ENCODE results near the gene SSR1. TPM values are rescaled to one million over a fixed set of nuclear protein-coding genes. Genes with fewer than 3 reads are reported as not detected.

The SSR1 gene
- total RNA-seq, 2 donors from 2014 or later, result 145 to 167 TPM

GRCh38 chr6:7238900-7239589, 74.0 kb downstream of the SSR1 start:
- Histone ChIP-seq H3K9me3 (ENCODE audit: control insufficient read depth, low read length) (no peaks in the 10 kb centered on the region), H3K4me3 (ENCODE audit: low read length) (no peak overlapping the region), H3K27ac (ENCODE audit: low read depth, low read length) (no peak overlapping the region), H3K9ac (ENCODE audit: extremely low read depth, low read length, poor library complexity, severe bottlenecking) (no peak overlapping the region), H3K36me3 (ENCODE audit: control insufficient read depth, insufficient read depth, low read length) (peaks cover 40% of the 10 kb centered on the region), H3K4me1 (ENCODE audit: control insufficient read depth, insufficient read depth, low read length) (peaks cover 18% of the 10 kb centered on the region), H3K27me3 (ENCODE audit: control insufficient read depth, insufficient read depth, low read length, poor library complexity, severe bottlenecking) (no peaks in the 10 kb centered on the region)
- Mint-ChIP-seq H3K4me1 (peaks cover 33% of the 10 kb centered on the region), H3K4me3 (no peak overlapping the region), H3K36me3 (ENCODE audit: low read depth) (peaks cover 25% of the 10 kb centered on the region), H3K9me3 (no peaks in the 10 kb centered on the region), H3K27me3 (ENCODE audit: insufficient read depth) (no peaks in the 10 kb centered on the region), H3K27ac (no peak overlapping the region)
- TF ChIP-seq, protein P1, sequence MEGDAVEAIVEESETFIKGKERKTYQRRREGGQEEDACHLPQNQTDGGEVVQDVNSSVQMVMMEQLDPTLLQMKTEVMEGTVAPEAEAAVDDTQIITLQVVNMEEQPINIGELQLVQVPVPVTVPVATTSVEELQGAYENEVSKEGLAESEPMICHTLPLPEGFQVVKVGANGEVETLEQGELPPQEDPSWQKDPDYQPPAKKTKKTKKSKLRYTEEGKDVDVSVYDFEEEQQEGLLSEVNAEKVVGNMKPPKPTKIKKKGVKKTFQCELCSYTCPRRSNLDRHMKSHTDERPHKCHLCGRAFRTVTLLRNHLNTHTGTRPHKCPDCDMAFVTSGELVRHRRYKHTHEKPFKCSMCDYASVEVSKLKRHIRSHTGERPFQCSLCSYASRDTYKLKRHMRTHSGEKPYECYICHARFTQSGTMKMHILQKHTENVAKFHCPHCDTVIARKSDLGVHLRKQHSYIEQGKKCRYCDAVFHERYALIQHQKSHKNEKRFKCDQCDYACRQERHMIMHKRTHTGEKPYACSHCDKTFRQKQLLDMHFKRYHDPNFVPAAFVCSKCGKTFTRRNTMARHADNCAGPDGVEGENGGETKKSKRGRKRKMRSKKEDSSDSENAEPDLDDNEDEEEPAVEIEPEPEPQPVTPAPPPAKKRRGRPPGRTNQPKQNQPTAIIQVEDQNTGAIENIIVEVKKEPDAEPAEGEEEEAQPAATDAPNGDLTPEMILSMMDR (conservative IDR thresholded peaks at IDR 0.05), result peak; percentile 86
- WGBS, 2 experiments (ENCODE audit: insufficient coverage in 1 of 2, insufficient read length in 1 of 2), result 40 to 57% methylated on average over 6 to 10 of the region's 10 CpGs
- peak; percentile 96 for DNase-seq

- Mint-ChIP-seq H3K9me3 (no peaks in the 10 kb centered on the region), H3K27ac (no peak overlapping the region), H3K4me3 (no peak overlapping the region), H3K4me1 (peaks cover 31% of the 10 kb centered on the region), H3K36me3 (ENCODE audit: low read depth) (peaks cover 28% of the 10 kb centered on the region), H3K27me3 (ENCODE audit: insufficient read depth) (no peaks in the 10 kb centered on the region)
- DNase-seq, result no peak
- H3K27me3 ChIP-seq (ENCODE audit: control insufficient read depth, insufficient read depth, low read length, poor library complexity, severe bottlenecking), result no peaks in the 10 kb centered on the region
- peaks cover 45% of the 10 kb centered on the region for H3K36me3 ChIP-seq (ENCODE audit: control insufficient read depth, insufficient read depth, low read length)
- H3K4me1 ChIP-seq (ENCODE audit: control insufficient read depth, insufficient read depth, low read length), result peaks cover 18% of the 10 kb centered on the region
- no peak overlapping the region for H3K27ac ChIP-seq (ENCODE audit: low read depth, low read length)
- H3K9me3 ChIP-seq (ENCODE audit: control insufficient read depth, low read length), result no peaks in the 10 kb centered on the region
- no peak overlapping the region for H3K4me3 ChIP-seq (ENCODE audit: low read length)
- 75 to 87% methylated on average over 3 to 5 of the region's 5 CpGs for WGBS, 2 experiments (ENCODE audit: insufficient coverage in 1 of 2, insufficient read length in 1 of 2)
- TF ChIP-seq, protein P1 (conservative IDR thresholded peaks at IDR 0.05), result no peak
- no peak overlapping the region for H3K9ac ChIP-seq (ENCODE audit: extremely low read depth, low read length, poor library complexity, severe bottlenecking)
Measured at GRCh38 chr6:7238526-7238899, 74.5 kb downstream of the SSR1 start.

GRCh38 chr6:7237653-7238188, 75.3 kb downstream of the SSR1 start:
- Mint-ChIP-seq H3K36me3 (ENCODE audit: low read depth) (peaks cover 28% of the 10 kb centered on the region), H3K9me3 (no peaks in the 10 kb centered on the region), H3K4me3 (no peak overlapping the region), H3K4me1 (peaks cover 23% of the 10 kb centered on the region), H3K27me3 (ENCODE audit: insufficient read depth) (no peaks in the 10 kb centered on the region), H3K27ac (no peak overlapping the region)
- no peak overlapping the region for H3K4me3 ChIP-seq (ENCODE audit: low read length)
- DNase-seq, result peak; percentile 29
- no peak overlapping the region for H3K27ac ChIP-seq (ENCODE audit: low read depth, low read length)
- H3K4me1 ChIP-seq (ENCODE audit: control insufficient read depth, insufficient read depth, low read length), result peaks cover 14% of the 10 kb centered on the region
- no peak overlapping the region for H3K9ac ChIP-seq (ENCODE audit: extremely low read depth, low read length, poor library complexity, severe bottlenecking)
- no peaks in the 10 kb centered on the region for H3K27me3 ChIP-seq (ENCODE audit: control insufficient read depth, insufficient read depth, low read length, poor library complexity, severe bottlenecking)
- TF ChIP-seq, protein P1 (conservative IDR thresholded peaks at IDR 0.05), result no peak
- 95 to 99% methylated on average over 8 of the region's 8 CpGs for WGBS, 2 experiments (ENCODE audit: insufficient coverage in 1 of 2, insufficient read length in 1 of 2)
- H3K36me3 ChIP-seq (ENCODE audit: control insufficient read depth, insufficient read depth, low read length), result peaks cover 51% of the 10 kb centered on the region
- H3K9me3 ChIP-seq (ENCODE audit: control insufficient read depth, low read length), result no peaks in the 10 kb centered on the region
